ENCODE results near the gene APOD.
A peak's percentile ranks its signal among the peaks of the same experiment; 100 is the strongest.

The APOD gene

DNA sequence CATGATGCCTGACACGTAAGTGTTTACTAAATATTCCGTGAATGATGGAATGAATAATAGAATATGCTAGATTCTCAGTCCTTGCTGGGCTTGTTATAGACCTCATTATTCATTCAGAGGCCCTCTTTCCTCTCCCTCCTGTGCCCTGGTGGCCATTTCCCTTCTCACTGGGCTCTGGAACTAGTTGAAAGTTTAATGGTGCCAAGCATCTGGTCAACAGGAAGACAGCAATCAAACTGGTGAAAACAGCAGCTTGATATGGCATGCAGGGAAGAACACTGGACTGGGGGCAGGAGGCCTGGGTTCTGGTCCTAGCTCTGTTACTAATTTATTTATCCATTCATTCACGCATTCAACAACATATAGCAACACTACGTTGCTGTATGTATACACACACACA lies 3.7 kb upstream of the APOD start:
- DNase-seq: no peak

DNA sequence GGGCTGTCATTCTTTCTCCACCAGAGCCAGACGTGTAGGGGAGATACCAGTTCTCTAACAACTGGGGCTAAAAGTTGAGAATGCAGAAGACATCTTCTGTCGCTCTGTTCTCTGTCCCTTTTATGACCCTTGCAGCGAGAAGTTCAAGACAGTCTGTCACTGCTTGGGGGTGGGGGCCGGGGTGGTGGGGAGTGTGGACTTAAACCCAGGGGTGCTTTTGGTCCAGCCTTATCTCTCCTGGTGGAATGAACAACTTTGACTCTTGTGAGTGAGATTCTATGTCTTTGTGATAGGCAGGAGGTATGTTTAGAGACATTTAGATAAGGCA lies 767 bp upstream of the APOD start:
- no peak for DNase-seq

DNA sequence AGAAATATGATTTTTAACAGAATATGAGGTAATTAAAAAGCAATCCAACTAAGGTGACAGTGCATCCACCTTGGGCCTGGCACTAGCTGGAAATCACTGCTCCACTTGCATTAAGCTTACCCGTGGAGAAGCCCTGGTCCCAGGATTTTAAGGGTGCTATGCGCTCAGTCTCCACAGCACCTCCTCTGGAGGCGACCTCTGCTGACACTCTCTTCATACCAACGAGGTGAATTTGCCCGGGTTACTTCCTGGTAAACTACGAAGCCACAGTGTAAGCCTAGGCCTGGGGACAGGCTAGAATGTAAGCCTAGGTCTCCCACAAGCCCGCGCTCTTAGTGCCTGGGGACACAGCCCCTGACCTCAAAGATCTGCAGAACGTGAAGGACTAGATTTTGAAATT lies 793 bp downstream of the APOD start:
- no peak for DNase-seq

DNA sequence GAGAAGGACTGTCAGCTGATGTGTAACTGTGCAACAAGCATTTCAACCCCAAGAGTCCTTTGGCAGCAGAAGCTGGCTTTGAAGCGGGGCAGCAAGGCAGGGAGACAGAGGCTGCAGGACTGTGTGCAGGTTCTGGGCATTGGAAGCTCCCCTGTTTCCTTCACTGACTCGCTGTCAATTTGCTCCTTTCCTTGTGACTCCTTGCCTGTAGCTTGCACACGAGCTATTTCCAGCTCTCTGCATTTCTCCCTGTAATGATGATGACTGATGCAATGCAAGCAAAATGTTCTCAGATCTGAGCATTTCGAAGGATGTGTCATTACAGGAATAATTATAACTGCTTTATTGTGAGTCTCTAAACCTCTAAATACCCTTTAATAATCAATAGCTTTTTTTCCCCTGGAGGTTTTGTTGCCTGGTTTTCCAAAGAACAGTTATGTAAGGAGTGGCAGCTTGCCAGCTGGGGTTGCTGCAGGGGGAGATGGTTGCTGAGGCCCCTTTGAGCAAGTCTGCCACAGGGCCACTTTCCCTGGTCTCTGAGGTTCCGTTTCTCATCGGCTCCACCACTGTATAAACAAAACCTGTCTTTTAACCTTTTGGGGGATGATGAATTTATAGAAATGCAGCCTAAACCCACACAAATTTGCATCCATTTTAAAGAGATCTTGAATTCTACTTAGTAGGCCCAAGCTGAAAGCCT lies 2.8 kb downstream of the APOD start:
- DNase-seq: no peak

DNA sequence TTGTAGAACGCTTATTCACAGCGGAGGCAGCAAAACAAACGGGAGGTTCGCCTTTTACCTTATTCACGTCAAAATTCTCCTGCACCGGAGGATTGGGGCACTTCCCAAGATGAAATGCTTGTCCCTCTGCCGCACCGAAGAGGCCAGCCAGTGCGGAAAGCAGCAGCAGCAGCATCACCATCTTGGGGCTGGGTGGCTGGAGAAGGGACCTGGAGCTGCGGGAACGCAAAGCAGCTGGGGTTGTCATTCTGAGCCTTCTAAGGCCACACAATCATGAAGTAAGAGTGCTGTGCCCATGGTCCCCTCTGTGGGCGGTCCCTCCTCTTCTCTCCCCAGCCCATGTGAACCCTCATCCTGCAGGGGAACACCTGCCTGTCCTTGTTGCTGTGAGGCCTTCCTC lies 4.5 kb downstream of the APOD start:
- no peak for DNase-seq

DNA sequence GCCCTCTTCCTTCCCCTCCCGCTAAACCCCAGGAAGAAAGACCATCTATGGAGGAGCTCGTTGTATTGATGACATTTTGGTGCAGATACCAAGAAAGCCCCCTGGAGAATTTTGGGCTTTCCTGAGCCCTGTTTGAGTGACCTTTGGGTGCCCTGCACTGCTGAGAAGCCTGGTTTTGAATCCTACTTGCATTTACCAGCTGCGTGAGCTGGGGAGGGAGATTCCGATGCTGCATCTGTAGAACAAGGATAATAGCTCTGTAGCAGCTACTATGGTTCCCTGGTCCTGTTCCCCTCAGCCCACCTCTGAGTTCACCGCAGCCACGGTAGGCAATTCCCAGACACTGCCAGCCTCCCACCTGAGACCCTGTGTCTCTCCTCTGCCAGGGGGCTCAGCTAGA lies 5.2 kb downstream of the APOD start:
- no peak for DNase-seq

DNA sequence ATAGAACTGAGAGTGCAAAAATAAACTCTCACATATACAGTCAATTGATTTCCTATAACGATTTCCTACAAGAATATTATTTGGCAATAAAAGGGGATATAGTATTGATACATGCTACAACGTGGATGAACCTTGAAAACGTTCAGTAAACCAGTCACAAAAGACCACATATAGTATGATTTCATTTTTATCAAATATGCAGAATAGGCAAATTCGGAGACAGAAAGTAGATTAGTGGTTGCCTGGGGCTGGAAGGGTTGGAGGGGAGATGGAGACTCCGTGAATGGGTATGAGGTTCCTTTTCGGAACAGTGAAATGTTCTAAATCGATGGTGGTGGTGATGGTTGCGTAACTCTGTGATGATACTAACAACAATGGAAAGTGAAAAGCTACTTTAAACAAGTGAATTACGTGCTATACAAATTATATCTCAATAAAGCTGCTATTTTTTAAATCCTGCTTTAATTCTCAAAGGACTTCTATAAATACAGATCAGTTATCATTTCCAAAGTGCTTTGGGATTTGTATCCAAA lies 6.0 kb downstream of the APOD start:
- no peak for DNase-seq

DNA sequence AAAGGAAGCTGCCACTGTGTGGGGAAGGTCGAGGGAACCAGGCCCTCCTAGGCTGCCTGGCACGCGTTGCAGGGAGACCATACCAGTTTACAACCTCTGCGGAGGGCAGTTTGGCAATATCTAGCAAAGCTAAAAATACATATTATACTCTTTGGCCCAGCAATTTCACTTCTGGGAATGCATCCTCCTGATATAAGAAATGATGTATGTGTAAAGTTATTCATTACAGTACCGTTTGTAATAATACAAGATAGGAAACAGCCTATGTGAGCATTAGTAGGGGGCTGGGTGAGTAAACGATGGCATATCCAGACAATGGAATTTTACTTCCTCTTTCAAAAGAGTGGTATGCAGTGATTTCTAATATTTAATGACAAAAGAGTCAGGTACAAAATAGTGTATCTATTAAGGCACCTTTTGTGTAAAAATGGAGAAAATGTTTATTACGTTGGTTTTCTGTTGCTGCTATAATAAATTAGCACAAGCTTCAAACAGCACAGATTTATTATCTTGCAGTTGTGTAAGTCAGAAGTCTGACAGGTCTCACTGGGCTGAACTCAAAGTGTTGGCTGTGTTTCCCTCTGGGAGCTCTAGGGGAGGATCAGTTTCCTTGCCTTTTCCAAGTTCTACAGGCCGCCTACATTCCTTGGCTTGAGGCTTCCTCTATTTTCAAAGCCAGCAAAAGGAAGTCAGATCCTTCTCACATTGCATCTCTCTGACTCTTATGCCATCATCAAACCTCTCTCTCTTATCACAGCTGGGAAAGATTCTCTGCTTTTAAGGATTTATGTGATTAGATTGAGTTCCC lies 9.0 kb downstream of the APOD start:
- no peak for DNase-seq

DNA sequence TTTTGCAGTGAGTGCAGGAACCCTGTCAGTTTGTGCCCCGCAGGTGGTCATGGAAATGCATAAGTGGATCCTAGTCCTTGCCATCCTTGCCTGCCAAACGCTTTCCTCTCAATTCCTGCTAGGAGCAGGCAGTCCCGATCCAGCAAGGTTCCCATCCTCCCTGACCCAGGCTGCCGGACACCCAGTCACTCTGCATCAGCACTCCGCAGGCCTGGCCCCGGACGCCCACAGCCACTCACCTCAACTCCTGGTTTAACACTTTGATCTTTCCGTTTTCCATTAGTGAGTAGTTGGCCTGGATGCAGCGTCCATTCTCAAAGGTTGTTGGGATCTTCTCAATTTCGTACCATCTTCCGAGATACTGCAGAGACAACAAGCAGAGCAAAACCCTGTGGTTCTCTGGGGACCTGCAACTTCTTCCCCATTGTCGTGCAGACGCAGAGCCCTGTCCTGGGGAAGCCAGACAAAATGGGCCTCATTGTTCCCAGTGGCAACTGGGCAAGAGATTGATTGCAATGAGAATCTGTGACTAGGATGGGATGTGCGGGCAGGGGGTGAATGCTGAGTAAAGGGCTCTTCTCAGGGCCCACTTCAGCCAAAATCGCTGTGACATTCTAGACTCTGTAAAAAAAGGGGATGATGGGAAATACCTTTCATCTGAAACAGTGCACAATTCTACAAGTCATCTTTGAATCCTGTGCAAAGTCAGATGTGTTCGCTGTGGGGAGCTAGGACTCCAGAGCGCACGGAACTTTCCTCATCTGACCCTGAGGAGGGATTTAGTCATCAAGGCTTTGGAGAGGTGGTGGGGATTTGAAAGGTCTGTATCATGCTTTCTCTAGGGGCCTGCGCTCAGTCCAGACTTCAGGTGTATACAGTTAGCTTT lies 9.9 kb downstream of the APOD start:
- DNase-seq: no peak

DNA sequence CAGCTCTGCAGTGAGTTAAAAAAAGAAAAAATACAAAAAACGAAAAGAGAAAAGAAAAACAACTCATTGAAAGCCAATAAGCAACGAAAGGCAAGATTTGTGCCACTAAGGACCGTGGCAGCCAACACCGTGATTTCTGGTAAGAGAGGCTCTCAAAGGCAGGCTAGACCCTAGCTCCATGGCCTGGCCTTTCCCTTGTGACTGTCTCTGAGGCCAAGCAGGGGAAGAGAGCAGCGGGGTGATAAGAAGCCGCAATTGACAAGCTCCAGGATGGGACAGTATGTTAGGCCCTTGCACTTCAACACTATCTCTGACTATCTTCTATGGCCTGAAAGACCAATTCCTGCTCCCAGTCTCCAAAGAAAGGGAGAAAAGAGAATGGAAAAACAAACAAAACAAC lies 12.4 kb downstream of the APOD start:
- DNase-seq: no peak

DNA sequence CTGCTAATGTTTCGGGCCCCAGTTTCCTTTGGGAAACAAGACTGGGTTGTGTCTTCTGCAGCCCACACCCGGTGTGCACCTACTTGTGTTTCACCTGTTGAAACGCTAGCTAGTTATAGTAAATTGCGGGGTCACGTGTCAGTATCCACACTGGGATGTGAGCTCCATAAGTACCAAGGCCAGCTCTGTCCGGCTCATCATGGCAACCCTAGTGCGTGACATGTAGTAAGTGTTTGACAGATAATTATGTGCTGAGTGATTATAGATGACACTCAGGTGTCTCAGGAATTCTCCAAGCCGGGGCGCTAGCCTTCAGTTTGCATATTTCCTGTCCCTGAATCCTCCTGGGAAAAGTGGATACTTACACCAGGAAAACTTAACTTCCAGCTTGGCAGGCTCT lies 12.8 kb downstream of the APOD start:
- DNase-seq: no peak

DNA sequence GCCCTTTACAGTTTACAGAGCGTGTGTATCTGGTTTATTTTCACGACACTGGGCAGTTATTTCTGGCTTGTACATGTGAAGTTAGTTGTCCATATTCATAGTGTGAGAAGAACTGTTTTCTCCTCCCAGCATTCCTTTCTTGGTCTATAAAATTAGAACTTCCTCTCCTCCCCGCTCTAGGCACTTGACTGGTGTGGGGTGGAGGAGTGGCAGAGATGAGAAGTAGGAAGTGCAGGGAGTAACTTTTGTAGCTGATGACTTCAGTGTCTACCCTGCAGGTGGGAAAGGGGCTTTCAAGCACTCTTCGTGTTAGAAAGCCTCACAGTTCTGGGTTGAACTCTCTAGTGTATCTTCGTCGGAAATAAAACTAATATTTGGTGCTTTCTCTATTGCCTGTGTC lies 13.4 kb downstream of the APOD start:
- no peak for DNase-seq

DNA sequence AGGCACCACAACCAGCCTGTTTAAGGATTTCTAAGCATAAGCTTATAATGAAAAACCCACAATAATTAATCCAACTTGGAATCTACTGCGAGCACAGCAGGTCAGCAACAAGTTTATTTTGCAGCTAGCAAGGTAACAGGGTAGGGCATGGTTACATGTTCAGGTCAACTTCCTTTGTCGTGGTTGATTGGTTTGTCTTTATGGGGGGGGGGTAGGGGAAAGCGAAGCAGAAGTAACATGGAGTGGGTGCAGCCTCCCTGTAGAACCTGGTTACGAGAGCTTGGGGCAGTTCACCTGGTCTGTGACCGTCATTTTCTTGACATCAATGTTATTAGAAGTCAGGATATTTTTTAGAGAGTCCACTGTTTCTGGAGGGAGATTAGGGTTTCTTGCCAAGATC lies 15.1 kb downstream of the APOD start:
- no peak for DNase-seq

DNA sequence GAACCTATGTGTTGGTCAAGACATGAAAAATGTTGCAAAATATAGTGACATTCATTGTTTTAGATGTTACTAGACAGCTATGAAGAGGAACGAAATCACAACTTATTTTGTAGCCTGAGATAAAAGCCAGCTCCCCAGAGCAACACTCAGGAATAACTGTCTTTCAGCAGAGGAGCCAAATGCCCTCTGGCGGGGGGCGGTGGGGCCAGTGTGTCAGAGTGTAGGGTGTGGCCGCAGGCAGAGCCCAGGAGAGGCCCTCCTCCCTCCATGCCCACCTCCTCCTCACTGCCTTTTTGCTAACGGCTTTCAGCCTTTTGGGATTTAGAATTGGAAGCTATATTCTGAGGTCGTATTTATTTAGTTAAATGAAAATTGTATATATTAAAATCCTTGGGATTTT lies 16.9 kb downstream of the APOD start:
- DNase-seq: no peak

DNA sequence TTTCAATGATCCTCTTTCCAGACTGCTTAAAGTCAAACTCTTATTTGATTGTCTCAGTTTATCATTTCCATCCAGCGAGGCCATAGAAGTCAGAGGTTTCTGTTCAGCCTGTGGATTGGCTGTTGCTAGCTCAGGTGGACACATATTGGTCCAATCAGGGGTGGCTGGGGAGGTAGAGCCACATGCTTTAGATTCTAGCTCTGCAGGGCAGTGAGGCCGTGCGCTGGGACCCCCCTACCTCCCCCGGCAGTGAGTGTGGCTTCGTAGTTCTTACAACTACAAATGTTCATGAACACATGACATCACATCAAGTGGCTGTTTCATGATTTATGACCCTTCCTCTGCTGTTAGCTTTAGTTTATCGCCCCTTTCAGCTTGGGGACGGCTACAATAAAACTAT lies 18.0 kb downstream of the APOD start:
- no peak for DNase-seq

DNA sequence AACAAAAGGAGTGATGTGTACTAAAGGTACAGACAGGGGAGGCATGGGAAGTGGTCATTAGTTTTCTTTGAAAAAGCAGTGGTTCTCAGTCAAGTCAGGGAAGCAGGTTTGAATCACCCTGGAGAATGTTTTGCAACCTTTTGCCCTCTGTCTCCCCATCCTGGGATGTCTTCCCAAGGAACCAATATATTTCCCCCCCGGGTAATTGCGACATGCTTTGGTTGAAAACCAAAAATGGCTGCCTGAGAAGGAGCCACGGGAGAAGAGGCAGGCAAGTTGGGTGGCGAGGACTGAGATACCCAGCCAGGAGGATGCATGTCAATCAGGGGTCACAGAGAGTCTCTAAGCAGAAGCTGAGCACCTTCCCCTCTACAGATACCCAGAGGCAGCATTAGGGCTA lies 20.4 kb downstream of the APOD start:
- DNase-seq: no peak

DNA sequence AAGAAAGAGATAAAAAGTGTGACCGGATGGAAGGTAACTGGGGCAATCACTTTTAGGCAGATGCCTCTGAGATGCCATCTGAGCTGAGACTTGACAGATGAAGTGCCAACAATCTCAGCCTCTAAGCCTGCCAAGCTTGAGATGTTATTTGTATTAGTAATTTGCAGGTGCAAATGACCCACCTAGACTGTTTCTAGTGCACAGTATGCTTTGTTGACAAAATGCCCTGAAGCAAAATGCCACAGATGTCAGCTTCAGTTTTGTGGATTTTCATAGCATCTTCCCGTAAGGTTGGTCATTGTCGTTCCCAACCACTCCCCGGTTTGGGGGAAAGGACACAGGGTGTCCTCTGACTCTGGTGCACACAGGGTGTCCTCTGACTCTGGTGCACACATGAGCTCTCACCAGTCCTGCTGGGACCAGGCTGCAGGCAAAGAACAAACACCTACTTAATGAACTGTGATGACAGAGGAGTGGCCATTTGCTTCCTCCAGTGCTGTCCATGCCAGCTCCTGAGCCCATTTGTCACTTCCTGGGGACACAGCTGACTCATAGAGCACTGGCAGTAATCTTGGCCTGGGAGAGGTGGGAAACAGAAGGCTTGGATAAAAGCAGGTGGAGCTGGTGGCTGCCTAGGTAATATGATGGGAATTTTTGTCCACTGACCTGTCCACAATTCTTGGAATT lies 23.9 kb downstream of the APOD start:
- DNase-seq: no peak

DNA sequence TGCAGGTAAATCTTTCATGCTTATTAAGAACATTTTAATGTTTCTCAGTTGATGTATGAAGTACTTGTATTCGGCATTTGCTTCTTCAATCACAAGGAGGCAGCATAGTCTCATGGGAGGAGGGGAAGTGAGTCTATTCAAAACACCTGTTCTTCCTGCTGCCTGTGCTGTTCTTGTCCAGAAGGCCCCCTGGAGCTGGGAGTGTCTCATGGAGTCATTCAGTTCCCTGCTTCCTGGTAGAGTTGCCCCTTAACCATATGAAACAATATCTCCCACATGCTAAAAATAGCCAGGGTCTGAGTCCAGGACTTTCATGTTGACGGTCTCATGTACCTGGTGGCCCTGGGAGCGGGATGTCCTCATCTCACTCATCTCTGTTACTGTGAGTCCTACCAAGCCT lies 25.1 kb downstream of the APOD start:
- peak in 2 of 5 experiments; percentile 36 to 79 for DNase-seq

DNA sequence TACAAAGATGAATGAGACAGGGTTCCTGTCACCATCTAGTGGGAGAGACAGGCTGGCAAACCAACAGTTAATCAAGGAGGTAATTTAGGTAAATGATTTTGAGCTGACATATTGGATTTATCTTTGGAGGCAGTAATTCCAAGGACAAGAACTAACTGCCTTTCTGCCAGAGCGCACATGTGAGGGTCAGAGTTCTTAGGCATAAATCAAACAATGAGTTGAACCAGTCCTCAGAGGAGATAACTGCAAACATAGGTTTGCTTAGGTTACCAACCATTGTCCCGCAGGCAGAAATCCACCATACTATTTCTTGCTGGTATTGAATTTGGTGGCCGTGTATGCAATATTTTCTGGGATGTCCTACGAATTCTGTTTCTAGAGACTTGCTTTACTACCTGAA lies 26.4 kb downstream of the APOD start:
- no peak for DNase-seq

DNA sequence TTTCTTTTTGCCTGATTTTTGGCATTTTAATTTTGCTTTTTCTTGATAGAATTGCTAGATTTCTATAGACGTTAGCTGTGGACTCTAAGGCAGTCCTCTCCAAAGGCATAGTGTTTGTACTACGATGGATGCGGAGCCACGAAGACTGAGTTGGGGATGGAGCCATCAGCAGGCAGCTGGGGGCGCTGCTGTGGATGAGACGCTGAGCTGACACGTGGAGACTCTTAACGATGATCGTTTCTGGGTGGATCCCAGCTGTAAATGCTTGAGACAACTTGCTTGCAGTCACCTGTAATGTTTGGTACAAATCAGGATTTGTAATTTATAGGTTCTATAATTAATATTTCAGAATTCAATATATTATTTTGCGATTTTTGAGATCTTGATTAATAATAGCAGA lies 27.4 kb downstream of the APOD start:
- DNase-seq: peak in 1 of 5 experiments; percentile 44

DNA sequence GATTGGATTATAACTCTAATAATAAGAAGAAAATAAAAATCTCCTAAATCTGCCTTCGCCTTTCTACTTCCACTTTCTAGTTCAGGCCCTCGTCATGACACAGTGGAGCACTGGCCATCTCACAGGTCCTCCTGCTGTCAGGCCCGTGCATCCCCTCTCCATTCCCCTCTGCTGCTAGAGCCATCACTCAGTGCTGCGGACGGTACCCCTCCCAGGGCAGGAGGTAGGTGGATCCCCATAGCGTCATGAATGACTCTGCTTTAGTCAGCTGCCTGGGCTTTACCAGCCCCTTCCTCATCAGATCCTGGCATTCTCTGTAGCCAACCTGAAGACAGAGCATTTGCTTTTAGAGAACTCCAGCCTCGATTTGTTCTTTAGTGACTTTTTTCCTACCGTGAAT lies 28.6 kb downstream of the APOD start:
- DNase-seq: no peak

DNA sequence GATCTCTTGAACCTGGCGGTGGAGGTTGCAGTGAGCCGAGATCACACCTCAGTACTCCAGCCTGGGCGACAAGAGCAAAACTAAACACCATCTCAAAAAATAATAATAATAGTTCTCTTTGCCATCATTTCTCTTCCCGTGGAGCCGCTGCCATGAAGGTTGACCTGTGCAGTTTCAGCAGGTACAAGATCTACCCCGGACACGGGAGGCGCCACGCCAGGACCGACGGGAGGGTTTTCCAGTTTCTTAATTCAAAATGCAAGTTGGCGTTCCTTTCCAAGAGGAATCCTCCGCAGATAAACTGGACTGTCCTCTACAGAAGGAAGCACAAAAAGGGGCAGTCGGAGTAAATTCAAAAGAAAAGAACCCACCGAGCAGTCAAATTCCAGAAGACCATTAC lies 29.3 kb downstream of the APOD start:
- DNase-seq: no peak

DNA sequence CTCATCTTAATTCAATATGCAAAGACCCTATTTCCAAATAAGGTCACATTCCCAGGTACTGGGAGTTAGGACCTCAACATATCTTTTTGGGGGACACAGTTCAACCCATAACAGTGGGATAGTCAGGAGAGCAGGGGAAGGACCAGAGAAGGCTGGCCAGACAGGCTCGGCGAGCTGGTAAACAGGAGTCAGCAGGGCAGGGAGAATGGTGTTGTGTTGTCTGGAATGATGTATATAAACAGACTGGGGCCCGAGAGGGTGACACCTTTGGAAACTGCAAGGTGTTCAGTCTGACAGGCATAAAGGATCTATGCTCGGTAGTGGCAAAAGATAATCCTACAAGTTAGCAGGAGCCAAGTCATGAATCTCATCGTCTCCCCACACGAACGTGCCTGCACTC lies 30.5 kb downstream of the APOD start:
- DNase-seq: no peak
